GM12865 (cell line): Measurements from ENCODE around the gene ABCC9.
"Not testable (repeated sequence)": the region's sequence is repeated elsewhere in the genome, so short reads cannot be mapped to it uniquely, and the experiment has no call there.

ENCODE experiments used
- DNase-seq: peaks from one replicate; pipeline ENCODE4 v3.0.0; 2010; ENCODE audit warnings: low read depth
- H3K4me3 ChIP-seq: 2 replicates; pipeline ENCODE4 v1.5.1; 2011; ENCODE audit warnings: mild to moderate bottlenecking, low read depth, low read length, control low read depth
- CTCF ChIP-seq: IDR thresholded peaks from 2 replicates; pipeline ENCODE4 v1.5.1; 2011; ENCODE audit warnings: low read length, control low read depth, low read depth, inconsistent platforms; ENCODE audit not compliant: insufficient read depth; ENCODE audit errors: missing control alignments

Gene ABCC9

DNA sequence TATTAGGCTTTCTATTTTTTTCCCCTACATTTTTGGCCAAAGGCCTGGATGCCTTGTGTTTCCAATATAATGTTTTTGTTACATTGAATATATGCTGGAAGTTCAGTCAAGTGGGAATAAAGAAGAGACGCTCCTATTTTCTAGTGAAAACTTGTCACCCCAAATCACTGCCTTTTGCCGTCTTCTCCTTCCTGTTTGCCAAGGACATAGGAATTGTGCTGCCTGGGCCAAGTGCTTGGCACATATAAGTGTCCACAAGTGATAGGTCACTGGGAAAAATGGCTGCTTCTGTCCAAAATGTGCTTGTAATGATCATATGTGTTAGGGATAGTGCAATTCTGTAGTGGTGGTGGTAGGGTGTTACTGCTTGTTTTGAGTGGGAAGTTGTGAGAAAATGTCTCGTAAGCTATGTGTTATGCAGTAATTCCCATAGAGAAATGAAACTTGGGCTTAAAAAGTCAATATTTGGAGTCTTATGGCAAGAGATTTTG, 155.1 kb downstream of the ABCC9 start:
- no peak overlapping the region for H3K4me3 ChIP-seq
- no peak for TF ChIP-seq CTCF
- DNase-seq: no peak

DNA sequence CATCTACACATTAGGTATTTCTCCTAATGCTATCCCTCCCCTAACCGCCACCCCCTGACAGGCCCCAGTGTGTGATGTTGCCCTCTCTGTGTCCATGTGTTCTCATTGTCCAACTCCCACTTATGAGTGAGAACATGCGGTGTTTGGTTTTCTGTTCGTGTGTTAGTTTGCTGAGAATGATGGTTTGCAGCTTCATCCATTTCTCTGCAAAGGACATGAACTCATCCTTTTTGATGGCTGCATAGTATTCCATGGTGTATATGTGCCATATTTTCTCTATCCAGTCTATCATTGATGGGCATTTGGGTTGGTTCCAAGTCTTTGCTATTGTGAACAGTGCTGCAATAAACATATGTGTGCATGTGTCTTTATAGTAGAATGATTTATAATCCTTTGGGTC, 158.5 kb downstream of the ABCC9 start:
- not testable (repeated sequence) for DNase-seq, H3K4me3 ChIP-seq

DNA sequence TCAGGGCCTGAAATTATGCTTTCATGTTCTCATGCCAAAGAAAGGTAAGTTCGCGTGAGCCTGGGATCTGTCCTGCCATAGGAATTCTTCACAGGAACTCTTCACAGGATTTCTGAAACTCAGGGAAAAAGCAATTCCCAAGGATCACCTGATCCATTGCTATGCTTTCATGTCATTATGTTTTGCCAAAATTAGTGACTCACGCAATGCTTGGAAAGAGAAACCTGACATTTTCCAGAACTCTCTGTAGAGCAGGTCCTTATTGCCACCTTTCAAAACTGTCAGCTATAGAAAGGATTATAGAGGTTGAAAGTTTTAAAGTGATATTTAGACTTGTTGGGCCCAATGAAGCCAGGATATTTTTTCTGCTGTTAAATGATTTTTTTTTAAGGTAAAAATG, 160.4 kb downstream of the ABCC9 start:
- DNase-seq: no peak
- H3K4me3 ChIP-seq: no peak overlapping the region
- TF ChIP-seq CTCF: no peak

- TF ChIP-seq CTCF: no peak
- DNase-seq: no peak
- no peak overlapping the region for H3K4me3 ChIP-seq
Observed at GRCh38 chr12:21776175-21776574, 165.1 kb downstream of the ABCC9 start.

GRCh38 chr12:21775133-21775820, 165.9 kb downstream of the ABCC9 start:
- no peak for TF ChIP-seq CTCF
- no peak for DNase-seq
- H3K4me3 ChIP-seq: no peak overlapping the region

DNA sequence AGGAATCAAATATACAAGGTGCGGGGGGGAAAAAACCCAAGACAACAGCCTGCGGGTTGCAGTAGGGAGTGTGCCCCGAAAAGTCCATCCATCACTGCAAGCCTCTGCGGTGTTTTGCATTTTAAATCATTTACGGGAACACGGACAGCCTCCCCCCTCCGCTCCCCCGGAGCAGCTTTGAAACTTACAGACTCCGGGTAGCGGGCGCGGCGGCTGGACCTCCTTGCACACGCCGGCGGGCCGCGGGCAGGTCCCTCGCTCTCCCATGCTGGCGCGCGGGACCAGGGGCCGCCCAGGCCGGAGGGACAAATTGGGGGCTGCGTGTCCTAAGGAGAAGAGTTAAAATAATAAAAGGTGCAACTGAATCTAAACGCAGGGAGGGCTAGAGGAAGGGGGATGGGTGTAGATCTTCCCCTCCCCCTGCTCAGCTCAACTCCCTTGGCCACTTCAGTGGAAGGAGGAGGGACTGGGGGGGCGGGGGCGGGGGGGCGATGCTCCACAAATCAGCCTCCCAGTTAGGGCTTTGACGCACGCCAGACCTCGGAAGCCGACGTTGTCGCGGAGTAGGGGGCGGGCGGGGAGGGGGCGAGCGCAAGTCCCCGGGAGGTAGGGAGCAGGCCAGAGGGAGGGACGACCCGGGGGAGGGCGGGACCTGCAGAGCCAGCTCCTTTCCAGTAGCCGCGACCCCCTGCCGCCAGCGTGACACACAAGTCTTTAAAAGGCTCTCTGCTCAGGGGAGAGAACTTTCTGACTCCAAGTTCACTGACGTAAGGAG, 166.7 kb downstream of the ABCC9 start, which contains the start of gene KCNJ8:
KCNJ8 (minus strand) TSS at position 349 of the 775 bp plus-strand sequence. CDS start 1,090 bp downstream, outside the sequence.
- TF ChIP-seq CTCF: no peak
- H3K4me3 ChIP-seq: no peak within 1 kb of the TSS
- no peak for DNase-seq

GRCh38 chr12:21773806-21774205, 167.4 kb downstream of the ABCC9 start:
- H3K4me3 ChIP-seq: no peak overlapping the region

More at GRCh38 chr12:21773806-21774205, 167.4 kb downstream of the ABCC9 start:
- DNase-seq: no peak
- no peak for TF ChIP-seq CTCF
